Measurements from ENCODE around the gene SLC52A3.
"Not testable (repeated sequence)": the region's sequence is repeated elsewhere in the genome, so short reads cannot be mapped to it uniquely, and the experiment has no call there.

DNA sequence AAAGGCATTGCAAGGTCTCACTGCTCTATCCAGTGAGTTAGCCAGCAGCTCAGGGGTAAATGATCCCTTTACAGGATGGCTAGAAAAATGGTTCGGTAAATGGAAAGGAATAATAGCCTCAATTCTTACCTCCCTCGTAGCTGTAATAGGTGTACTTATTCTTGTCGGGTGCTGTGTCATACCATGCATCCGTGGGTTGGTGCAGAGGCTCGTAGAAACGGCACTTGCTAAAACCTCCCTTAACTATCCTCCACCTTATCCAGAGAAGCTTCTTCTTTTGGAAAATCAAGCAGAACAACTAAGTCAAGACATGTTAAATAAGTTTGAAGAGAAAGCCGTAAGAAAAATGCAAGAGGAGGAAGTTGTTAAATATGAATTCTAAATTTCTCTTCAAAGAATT is 31.7 kb upstream of the SLC52A3 start:
- TF ChIP-seq CBX8 (IDR thresholded peaks at IDR 0.05); POLR2A (IDR thresholded peaks at IDR 0.05; ENCODE audit: low read length); FOSL2 (IDR thresholded peaks at IDR 0.05); FOSL2 (CRISPR knock-in tag; IDR thresholded peaks at IDR 0.05): not testable (repeated sequence)
- TF ChIP-seq, protein P1, sequence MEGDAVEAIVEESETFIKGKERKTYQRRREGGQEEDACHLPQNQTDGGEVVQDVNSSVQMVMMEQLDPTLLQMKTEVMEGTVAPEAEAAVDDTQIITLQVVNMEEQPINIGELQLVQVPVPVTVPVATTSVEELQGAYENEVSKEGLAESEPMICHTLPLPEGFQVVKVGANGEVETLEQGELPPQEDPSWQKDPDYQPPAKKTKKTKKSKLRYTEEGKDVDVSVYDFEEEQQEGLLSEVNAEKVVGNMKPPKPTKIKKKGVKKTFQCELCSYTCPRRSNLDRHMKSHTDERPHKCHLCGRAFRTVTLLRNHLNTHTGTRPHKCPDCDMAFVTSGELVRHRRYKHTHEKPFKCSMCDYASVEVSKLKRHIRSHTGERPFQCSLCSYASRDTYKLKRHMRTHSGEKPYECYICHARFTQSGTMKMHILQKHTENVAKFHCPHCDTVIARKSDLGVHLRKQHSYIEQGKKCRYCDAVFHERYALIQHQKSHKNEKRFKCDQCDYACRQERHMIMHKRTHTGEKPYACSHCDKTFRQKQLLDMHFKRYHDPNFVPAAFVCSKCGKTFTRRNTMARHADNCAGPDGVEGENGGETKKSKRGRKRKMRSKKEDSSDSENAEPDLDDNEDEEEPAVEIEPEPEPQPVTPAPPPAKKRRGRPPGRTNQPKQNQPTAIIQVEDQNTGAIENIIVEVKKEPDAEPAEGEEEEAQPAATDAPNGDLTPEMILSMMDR (IDR thresholded peaks at IDR 0.05) = not testable (repeated sequence)
- TF ChIP-seq, protein P2, sequence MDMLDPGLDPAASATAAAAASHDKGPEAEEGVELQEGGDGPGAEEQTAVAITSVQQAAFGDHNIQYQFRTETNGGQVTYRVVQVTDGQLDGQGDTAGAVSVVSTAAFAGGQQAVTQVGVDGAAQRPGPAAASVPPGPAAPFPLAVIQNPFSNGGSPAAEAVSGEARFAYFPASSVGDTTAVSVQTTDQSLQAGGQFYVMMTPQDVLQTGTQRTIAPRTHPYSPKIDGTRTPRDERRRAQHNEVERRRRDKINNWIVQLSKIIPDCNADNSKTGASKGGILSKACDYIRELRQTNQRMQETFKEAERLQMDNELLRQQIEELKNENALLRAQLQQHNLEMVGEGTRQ (IDR thresholded peaks at IDR 0.05) = not testable (repeated sequence)
